Esophagus (tissue), 2 donors: Measurements from ENCODE around the gene CDKN2C. TPM values are rescaled to one million over a fixed set of nuclear protein-coding genes. Genes with fewer than 3 reads are reported as not detected.
"Not testable (repeated sequence)": the region's sequence is repeated elsewhere in the genome, so short reads cannot be mapped to it uniquely, and the experiment has no call there.

ENCODE experiments used
- H3K27ac ChIP-seq, 2 donors: one replicate each; pipeline ENCODE4 v1.5.1; 2013; ENCODE audit warnings: low read depth in 2 of 2, mild to moderate bottlenecking in 2 of 2, inconsistent platforms in 1 of 2, low read length in 1 of 2, moderate library complexity in 1 of 2
- H3K27me3 ChIP-seq, 2 donors: one replicate each; pipeline ENCODE4 v1.6.1; 2013; ENCODE audit warnings: low read length in 2 of 2, control low read depth in 1 of 2, mild to moderate bottlenecking in 1 of 2; ENCODE audit not compliant: insufficient read depth in 2 of 2, control insufficient read depth in 1 of 2
- H3K36me3 ChIP-seq, 2 donors: one replicate each; pipeline ENCODE4 v1.6.1; 2013; ENCODE audit warnings: low read length in 1 of 2; ENCODE audit not compliant: control insufficient read depth in 2 of 2, insufficient read depth in 2 of 2
- H3K4me1 ChIP-seq, 2 donors: one replicate each; pipeline ENCODE4 v1.6.1; 2013; ENCODE audit warnings: low read length in 1 of 2; ENCODE audit not compliant: control insufficient read depth in 2 of 2, insufficient read depth in 2 of 2
- H3K4me3 ChIP-seq, 2 donors: one replicate each; pipeline ENCODE4 v1.5.1; 2013; ENCODE audit warnings: low read length in 2 of 2, mild to moderate bottlenecking in 2 of 2, low read depth in 1 of 2, moderate library complexity in 1 of 2
- H3K9me3 ChIP-seq, 2 donors: one replicate each; pipeline ENCODE4 v1.6.1; 2013; ENCODE audit warnings: mild to moderate bottlenecking in 2 of 2, low read depth in 1 of 2, low read length in 1 of 2, moderate library complexity in 1 of 2; ENCODE audit not compliant: control insufficient read depth in 2 of 2, insufficient read depth in 1 of 2
- WGBS, 2 donors: extraction: QIAGEN DNeasy Blood & Tissue Kit; methylation state at CpG; one replicate each; pipeline ENCODE4 v1.1.7; 2013; 5-methylcytosine and 5-hydroxymethylcytosine counted together
- polyA plus RNA-seq, 2 donors: library from polyadenylated mRNA; stranded (reverse); fragments of 200-250 nt; gene quantifications; one replicate each; pipeline ENCODE4 v1.2.3, GENCODE V29; 2013
- donor health status: healthy with polysubstance abuse.
- donor health status: Bipolar disorder and iron deficiency.

CDKN2C gene
- polyA plus RNA-seq, 2 donors = 9.3 to 15.7 TPM

- no peaks in the 10 kb centered on the region for H3K9me3 ChIP-seq
- H3K4me1 ChIP-seq = no peaks in the 10 kb centered on the region
- H3K36me3 ChIP-seq = peaks cover 0 to 3% of the 10 kb centered on the region in 2 donors
- no peak overlapping the region for H3K27ac ChIP-seq
- H3K4me3 ChIP-seq = no peak overlapping the region
- no peaks in the 10 kb centered on the region for H3K27me3 ChIP-seq
These were observed 35.2 kb upstream of the CDKN2C start for GRCh38 chr1:50934838-50935237.

DNA sequence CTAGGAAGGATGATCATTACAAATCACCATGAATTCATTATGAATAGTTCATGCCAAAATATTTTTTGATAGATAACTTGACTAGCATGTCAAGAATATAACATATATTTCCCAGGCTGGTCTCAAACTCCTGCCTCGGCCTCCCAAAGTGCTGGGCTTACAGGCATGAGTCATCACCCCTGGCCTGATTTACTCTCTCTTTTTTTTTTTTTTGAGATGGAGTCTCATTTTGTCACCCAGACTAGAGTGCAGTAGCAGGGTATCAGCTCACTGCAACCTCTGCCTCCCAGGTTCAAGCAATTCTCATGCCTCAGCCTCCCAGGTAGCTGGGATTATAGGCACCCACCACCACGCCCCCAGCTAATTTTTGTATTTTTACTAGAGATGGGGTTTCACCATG, 34.8 kb upstream of the CDKN2C start:
- H3K27ac ChIP-seq, H3K36me3 ChIP-seq, H3K4me1 ChIP-seq, H3K4me3 ChIP-seq, H3K27me3 ChIP-seq, H3K9me3 ChIP-seq: not testable (repeated sequence)
- 85 to 88% methylated on average over 2 of the region's 2 CpGs for WGBS, 2 donors

GRCh38 chr1:50936321-50936720, 33.7 kb upstream of the CDKN2C start:
- peaks cover 0 to 3% of the 10 kb centered on the region in 2 donors for H3K36me3 ChIP-seq
- H3K4me3 ChIP-seq = no peak overlapping the region
- 71 to 81% methylated on average over 2 of the region's 2 CpGs for WGBS, 2 donors
- H3K27ac ChIP-seq = no peak overlapping the region
- no peaks in the 10 kb centered on the region for H3K27me3 ChIP-seq
- no peaks in the 10 kb centered on the region for H3K9me3 ChIP-seq
- H3K4me1 ChIP-seq = no peaks in the 10 kb centered on the region

DNA sequence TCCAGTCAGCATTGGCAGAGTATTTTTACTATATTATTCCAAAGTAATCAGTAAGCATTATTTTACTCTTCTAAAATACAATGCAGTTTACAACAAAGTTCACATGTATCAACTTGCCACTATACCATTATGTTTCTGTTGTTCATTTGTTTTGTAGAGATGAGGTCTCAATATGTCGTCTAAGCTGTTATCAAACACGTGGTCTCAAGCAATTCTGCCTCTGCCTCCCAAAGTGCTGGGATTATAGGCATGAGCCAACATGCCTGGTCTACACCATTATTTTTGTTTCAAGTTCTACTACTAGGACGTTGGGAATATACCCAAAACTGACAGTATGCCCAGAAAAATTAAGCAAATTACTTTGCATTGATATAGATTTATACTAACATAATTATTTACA, 29.8 kb upstream of the CDKN2C start:
- H3K9me3 ChIP-seq = no peaks in the 10 kb centered on the region
- H3K4me3 ChIP-seq = no peak overlapping the region
- H3K4me1 ChIP-seq = no peaks in the 10 kb centered on the region
- 59 to 67% methylated on average over 3 of the region's 3 CpGs for WGBS, 2 donors
- H3K27ac ChIP-seq = no peak overlapping the region
- H3K36me3 ChIP-seq = peaks cover 0 to 3% of the 10 kb centered on the region in 2 donors
- H3K27me3 ChIP-seq = no peaks in the 10 kb centered on the region

DNA sequence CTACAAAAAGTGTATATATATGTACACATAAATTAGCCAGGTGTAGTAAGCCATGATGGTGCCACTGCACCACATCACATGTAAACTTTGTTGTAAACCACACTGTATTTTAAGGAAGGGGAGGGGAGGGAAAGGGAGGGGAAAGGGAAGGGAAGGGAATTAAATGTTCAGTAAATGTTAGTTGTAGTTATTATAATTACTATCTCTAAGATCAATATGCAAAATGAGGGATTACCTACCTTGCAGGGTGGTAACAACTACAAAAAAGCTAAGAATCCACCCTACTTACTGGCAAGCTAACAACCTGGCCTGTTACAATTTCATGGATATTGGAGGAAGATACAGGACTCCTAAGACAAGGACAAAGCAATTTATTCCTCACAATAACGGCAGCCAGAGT, 27.7 kb upstream of the CDKN2C start:
- no peaks in the 10 kb centered on the region for H3K4me1 ChIP-seq
- WGBS, 2 donors = 87 to 100% methylated on average over 1 of the region's 1 CpG

DNA sequence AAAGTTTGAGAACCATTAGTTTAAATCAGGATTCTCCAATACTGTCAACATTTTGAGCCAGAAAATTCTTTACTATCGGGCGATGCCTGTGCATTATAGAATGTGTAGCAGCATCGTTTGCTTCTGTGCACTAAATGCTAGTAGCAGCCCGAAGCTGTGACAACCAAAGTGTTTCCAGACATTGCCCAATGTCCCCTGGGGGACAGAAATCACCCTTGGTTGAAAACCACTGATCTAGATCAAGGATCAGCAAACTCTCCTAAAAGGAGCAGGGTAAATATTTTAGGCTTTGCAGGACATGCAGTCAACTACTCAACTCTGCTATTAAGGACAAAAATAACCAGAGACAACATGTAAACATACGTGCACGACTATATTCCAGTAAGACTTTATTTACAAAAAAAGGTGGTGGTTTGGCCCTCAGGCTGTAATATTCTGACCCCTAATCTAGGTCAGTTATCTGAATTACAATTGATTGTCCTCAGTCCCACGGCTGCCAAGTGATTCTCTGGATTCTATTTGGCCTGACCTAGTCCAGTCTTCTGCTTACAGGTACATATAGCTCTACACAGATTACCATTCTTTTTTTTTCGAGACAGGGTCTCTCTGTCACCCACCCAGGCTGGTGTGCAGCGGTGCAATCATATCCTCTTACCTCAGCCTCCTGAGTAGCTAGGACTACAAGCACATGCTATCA, 20.6 kb upstream of the CDKN2C start:
- no peaks in the 10 kb centered on the region for H3K27me3 ChIP-seq
- H3K4me1 ChIP-seq = no peaks in the 10 kb centered on the region
- H3K27ac ChIP-seq = no peak overlapping the region
- H3K4me3 ChIP-seq = no peak overlapping the region
- H3K9me3 ChIP-seq = no peaks in the 10 kb centered on the region
- WGBS, 2 donors = 87 to 88% methylated on average over 9 of the region's 9 CpGs
- peaks cover 0 to under 1% of the 10 kb centered on the region in 2 donors for H3K36me3 ChIP-seq

More for the DNA sequence above, 27.7 kb upstream of the CDKN2C start:
- H3K4me3 ChIP-seq = no peak overlapping the region
- no peaks in the 10 kb centered on the region for H3K27me3 ChIP-seq
- no peaks in the 10 kb centered on the region for H3K9me3 ChIP-seq
- peaks cover 0 to 3% of the 10 kb centered on the region in 2 donors for H3K36me3 ChIP-seq
- no peak overlapping the region for H3K27ac ChIP-seq

DNA sequence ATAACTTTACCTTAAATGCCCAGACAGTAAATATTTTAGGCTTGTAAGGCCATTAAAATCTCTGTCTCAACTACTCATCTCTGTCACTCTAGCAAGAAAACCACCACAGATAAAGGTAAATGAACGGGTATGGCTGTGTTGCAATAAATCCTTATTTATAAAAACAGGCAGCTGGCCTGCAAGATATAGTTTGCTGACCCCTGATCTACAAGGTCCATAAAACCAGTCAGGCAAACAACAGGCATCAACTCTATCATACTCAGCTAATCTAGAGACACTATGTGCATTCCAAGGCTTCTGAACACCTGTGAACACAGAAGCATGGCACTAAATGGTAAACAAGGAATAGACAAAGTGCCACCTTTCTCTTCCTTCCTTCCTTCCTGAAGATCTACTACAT, 19.6 kb upstream of the CDKN2C start:
- no peaks in the 10 kb centered on the region for H3K27me3 ChIP-seq
- H3K4me3 ChIP-seq = no peak overlapping the region
- no peaks in the 10 kb centered on the region for H3K36me3 ChIP-seq
- no peaks in the 10 kb centered on the region for H3K4me1 ChIP-seq
- H3K27ac ChIP-seq = no peak overlapping the region
- H3K9me3 ChIP-seq = no peaks in the 10 kb centered on the region
- 73 to 83% methylated on average over 1 of the region's 1 CpG for WGBS, 2 donors

- not testable (repeated sequence) for H3K4me1 ChIP-seq, H3K27me3 ChIP-seq, H3K36me3 ChIP-seq, H3K27ac ChIP-seq, H3K4me3 ChIP-seq, H3K9me3 ChIP-seq
- WGBS, 2 donors = 95 to 98% methylated on average over 31 of the region's 31 CpGs
These were observed 17.5 kb upstream of the CDKN2C start for GRCh38 chr1:50952566-50952965.

GRCh38 chr1:50955116-50955515, 14.9 kb upstream of the CDKN2C start:
- H3K9me3 ChIP-seq = no peaks in the 10 kb centered on the region

DNA sequence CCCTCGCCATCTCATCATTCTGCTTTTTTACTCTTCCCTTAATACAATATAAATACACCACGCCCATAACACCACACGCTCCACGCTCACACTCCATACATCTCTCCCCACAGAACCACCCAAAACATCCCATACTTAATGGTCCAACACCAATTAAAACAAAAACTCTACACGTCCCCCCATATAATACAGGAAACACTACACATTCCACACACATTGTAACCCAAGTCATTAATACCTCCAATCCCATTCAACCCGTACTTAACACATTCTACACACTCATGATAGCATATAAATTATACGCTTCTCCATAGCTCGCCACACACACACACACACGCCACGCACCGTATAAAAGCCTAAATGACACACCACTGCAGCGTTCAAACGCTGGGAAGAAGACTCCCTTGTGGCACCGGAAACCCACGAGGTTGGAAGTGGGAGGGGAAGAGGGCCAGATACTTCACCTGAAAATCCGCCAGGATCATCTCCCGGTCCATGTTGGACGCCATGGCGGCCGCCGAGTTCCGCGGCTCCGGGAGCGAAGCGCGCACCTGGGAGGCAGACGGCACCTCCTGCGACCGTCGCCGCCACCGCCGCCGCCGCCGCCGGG, 10.6 kb upstream of the CDKN2C start:
- no peaks in the 10 kb centered on the region for H3K36me3 ChIP-seq
- no peaks in the 10 kb centered on the region for H3K4me1 ChIP-seq
- H3K27me3 ChIP-seq = no peaks in the 10 kb centered on the region
- 0 to 1% methylated on average over 24 to 38 of the region's 38 CpGs for WGBS, 2 donors
- peak overlapping the region; percentile 80 to 87 for H3K4me3 ChIP-seq
- H3K9me3 ChIP-seq = no peaks in the 10 kb centered on the region
- H3K27ac ChIP-seq = peak overlapping the region; percentile 95

More at GRCh38 chr1:50955116-50955515, 14.9 kb upstream of the CDKN2C start:
- Histone ChIP-seq H3K4me1 (no peaks in the 10 kb centered on the region), H3K36me3 (no peaks in the 10 kb centered on the region), H3K27ac (no peak overlapping the region), H3K27me3 (no peaks in the 10 kb centered on the region), H3K4me3 (no peak overlapping the region)
- 45 to 58% methylated on average over 1 of the region's 1 CpG for WGBS, 2 donors
